ENCODE results near the gene PRKG1. TPM values are rescaled to one million over a fixed set of nuclear protein-coding genes. Genes with fewer than 3 reads are reported as not detected.

The PRKG1 gene
- total and polyA plus RNA-seq, 7 donors: 4.5 to 49.0 (median 31.7) TPM

DNA sequence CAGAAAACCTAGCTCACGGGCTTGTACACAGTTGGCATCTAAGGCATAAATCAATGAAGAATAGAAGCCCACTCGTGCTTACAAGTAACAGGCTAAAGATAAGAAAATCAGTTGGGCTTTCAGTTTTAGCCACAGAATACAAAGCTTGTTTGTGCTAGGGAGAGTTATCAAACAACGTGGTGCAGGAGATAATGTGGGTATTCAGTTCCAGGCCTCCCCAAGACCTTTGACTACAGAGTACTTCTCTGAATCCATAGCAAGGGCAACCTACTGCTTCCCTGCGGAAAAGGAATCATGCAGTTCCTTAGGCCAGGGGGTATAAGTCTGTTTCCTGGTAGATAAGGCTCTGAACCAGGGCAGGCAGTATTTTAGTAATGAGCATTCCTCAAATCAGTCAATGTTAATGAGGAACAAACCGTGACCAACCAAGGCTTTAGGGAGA is 844.6 kb downstream of the PRKG1 start:
- H3K4me3 ChIP-seq: no peak overlapping the region
- intact Hi-C loops (cut with DNase I): no loop called here
- no peaks in the 10 kb centered on the region for H3K36me3 ChIP-seq (ENCODE audit: insufficient read depth in 1 of 2, low read depth in 1 of 2)
- ATAC-seq: no peak
- H3K27ac ChIP-seq: no peak overlapping the region
- no peak for DNase-seq
- H3K9me3 ChIP-seq: no peaks in the 10 kb centered on the region
- TF ChIP-seq, protein P1, sequence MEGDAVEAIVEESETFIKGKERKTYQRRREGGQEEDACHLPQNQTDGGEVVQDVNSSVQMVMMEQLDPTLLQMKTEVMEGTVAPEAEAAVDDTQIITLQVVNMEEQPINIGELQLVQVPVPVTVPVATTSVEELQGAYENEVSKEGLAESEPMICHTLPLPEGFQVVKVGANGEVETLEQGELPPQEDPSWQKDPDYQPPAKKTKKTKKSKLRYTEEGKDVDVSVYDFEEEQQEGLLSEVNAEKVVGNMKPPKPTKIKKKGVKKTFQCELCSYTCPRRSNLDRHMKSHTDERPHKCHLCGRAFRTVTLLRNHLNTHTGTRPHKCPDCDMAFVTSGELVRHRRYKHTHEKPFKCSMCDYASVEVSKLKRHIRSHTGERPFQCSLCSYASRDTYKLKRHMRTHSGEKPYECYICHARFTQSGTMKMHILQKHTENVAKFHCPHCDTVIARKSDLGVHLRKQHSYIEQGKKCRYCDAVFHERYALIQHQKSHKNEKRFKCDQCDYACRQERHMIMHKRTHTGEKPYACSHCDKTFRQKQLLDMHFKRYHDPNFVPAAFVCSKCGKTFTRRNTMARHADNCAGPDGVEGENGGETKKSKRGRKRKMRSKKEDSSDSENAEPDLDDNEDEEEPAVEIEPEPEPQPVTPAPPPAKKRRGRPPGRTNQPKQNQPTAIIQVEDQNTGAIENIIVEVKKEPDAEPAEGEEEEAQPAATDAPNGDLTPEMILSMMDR (IDR thresholded peaks at IDR 0.05): no peak
- no peaks in the 10 kb centered on the region for H3K27me3 ChIP-seq (ENCODE audit: insufficient read depth in 3 of 3, low read length in 2 of 3)
- H3K4me1 ChIP-seq: peaks cover 3% of the 10 kb centered on the region
- WGBS, 3 donors: 33 to 44% (median 36%) methylated on average over 5 of the region's 5 CpGs

GRCh38 chr10:51920672-51921071 is 846.4 kb downstream of the PRKG1 start:
- TF ChIP-seq, protein P1 (IDR thresholded peaks at IDR 0.05): no peak
- DNase-seq: no peak
- ATAC-seq: no peak
- intact Hi-C loops (cut with DNase I): no loop called here
- H3K4me1 ChIP-seq: peaks cover 3% of the 10 kb centered on the region
- H3K4me3 ChIP-seq: no peak overlapping the region
- H3K27me3 ChIP-seq (ENCODE audit: insufficient read depth in 3 of 3, low read length in 2 of 3): no peaks in the 10 kb centered on the region
- H3K9me3 ChIP-seq: no peaks in the 10 kb centered on the region
- H3K27ac ChIP-seq: no peak overlapping the region
- H3K36me3 ChIP-seq (ENCODE audit: insufficient read depth in 1 of 2, low read depth in 1 of 2): no peaks in the 10 kb centered on the region

- Histone ChIP-seq H3K4me3 (no peak overlapping the region), H3K27me3 (ENCODE audit: insufficient read depth in 3 of 3, low read length in 2 of 3) (no peaks in the 10 kb centered on the region), H3K9me3 (no peaks in the 10 kb centered on the region), H3K27ac (no peak overlapping the region), H3K4me1 (no peaks in the 10 kb centered on the region), H3K36me3 (ENCODE audit: insufficient read depth in 1 of 2, low read depth in 1 of 2) (no peaks in the 10 kb centered on the region)
- ATAC-seq: no peak
- intact Hi-C loops (cut with DNase I): no loop called here
- 93 to 95% (median 94%) methylated on average over 4 of the region's 4 CpGs for WGBS, 3 donors
- TF ChIP-seq, protein P1 (IDR thresholded peaks at IDR 0.05): no peak
- DNase-seq: no peak
These were observed 850.1 kb downstream of the PRKG1 start for GRCh38 chr10:51924359-51924758.

- no peak for ATAC-seq
- Histone ChIP-seq H3K36me3 (ENCODE audit: insufficient read depth in 1 of 2, low read depth in 1 of 2) (no peaks in the 10 kb centered on the region), H3K4me1 (no peaks in the 10 kb centered on the region), H3K27me3 (ENCODE audit: insufficient read depth in 3 of 3, low read length in 2 of 3) (no peaks in the 10 kb centered on the region), H3K27ac (no peak overlapping the region), H3K4me3 (no peak overlapping the region), H3K9me3 (no peaks in the 10 kb centered on the region)
- TF ChIP-seq, protein P1 (IDR thresholded peaks at IDR 0.05): no peak
- intact Hi-C loops (cut with DNase I): no loop called here
- no peak for DNase-seq
- WGBS, 3 donors: 59 to 73% (median 63%) methylated on average over 5 of the region's 5 CpGs
These were observed 852.0 kb downstream of the PRKG1 start for GRCh38 chr10:51926337-51926736.

GRCh38 chr10:51928162-51928561 is 853.9 kb downstream of the PRKG1 start:
- Histone ChIP-seq H3K27me3 (ENCODE audit: insufficient read depth in 3 of 3, low read length in 2 of 3) (no peaks in the 10 kb centered on the region), H3K4me1 (no peaks in the 10 kb centered on the region), H3K4me3 (no peak overlapping the region), H3K36me3 (ENCODE audit: insufficient read depth in 1 of 2, low read depth in 1 of 2) (no peaks in the 10 kb centered on the region), H3K9me3 (no peaks in the 10 kb centered on the region), H3K27ac (no peak overlapping the region)
- ATAC-seq: no peak
- intact Hi-C loops (cut with DNase I): no loop called here
- no peak for DNase-seq
- 39 to 56% (median 53%) methylated on average over 1 of the region's 1 CpG for whole genome bisulfite sequencing, 3 donors
- TF ChIP-seq, protein P1 (IDR thresholded peaks at IDR 0.05): no peak
